Stimulated activated CD8-positive, alpha-beta memory T cell treated with anti-CD3 and anti-CD28 coated beads, Interleukin-7, amount 100 ng/mL, for 4 hours (primary cell): ENCODE measurements around the gene BTBD2.

Source experiments
- DNase-seq, 2 donors: peaks; one replicate each; pipeline ENCODE4 v3.0.0-alpha.2; 2020; ENCODE audit warnings: low read depth in 2 of 2

Gene BTBD2

GRCh38 chr19:1961000-1961883, 54.3 kb downstream of the BTBD2 start:
- DNase-seq, result no peak

- no peak for DNase-seq
These were observed 55.5 kb downstream of the BTBD2 start for GRCh38 chr19:1959928-1960589.

GRCh38 chr19:1957562-1958248, 57.8 kb downstream of the BTBD2 start:
- no peak for DNase-seq

DNA sequence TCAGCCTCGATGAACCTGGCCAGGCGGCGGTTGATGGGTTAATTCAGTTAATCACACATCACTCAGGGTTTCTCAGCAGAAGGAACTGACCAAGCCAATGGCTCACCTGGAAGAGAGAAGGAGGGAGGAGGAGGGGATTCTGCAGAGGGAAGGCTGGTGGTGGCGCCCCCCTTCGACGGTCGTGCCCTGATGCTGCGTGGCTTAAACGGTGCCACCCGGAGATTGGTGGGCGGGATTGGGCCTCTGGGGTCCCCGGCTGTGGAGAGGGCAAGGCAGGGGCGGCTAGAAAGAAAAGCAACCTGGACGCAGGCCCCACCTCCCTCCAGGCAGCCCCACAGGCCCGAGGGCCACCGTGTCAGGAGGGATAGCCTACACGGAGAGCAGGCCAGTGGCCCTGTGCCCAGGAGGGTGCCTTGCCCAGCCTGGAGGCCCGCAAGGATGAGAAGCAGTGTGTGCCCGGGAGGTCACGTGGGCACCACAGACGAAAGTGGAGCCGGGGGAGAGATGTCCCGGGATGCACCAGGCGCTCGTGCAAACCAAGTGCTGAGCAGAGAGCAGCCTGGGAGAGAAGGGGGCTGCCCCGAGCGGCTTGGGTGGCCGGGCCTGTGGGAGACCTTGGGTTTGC, 58.5 kb downstream of the BTBD2 start:
- no peak for DNase-seq

- no peak for DNase-seq
These were observed 59.4 kb downstream of the BTBD2 start for GRCh38 chr19:1956122-1956494.

- DNase-seq, result no peak
These were observed 60.1 kb downstream of the BTBD2 start for GRCh38 chr19:1955171-1956121.

DNA sequence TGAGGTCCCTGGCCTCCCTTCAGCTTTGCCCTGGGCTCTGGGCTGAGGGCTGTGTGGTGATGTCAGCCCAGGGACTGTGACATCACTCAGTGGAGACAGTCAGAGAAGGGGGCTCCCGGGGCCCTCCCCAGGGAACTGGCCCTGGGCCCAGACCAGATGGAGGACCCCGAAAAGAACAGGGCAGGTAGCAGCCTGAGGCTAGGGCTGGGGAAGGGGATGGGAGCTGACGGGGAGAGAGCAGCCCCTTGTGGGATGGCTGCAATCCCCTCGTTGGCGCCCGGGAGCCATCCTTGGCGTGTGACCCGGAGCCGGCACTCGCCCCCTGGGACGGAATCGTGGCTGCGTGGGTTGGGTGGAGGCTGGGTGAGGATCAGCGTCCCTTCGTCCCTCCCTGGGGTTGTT, 61.0 kb downstream of the BTBD2 start:
- no peak for DNase-seq

GRCh38 chr19:1953441-1954094, 61.9 kb downstream of the BTBD2 start:
- DNase-seq, result no peak

- DNase-seq, result no peak
These were observed 62.5 kb downstream of the BTBD2 start for GRCh38 chr19:1953037-1953436.

GRCh38 chr19:1952635-1953034, 62.9 kb downstream of the BTBD2 start:
- no peak for DNase-seq

DNA sequence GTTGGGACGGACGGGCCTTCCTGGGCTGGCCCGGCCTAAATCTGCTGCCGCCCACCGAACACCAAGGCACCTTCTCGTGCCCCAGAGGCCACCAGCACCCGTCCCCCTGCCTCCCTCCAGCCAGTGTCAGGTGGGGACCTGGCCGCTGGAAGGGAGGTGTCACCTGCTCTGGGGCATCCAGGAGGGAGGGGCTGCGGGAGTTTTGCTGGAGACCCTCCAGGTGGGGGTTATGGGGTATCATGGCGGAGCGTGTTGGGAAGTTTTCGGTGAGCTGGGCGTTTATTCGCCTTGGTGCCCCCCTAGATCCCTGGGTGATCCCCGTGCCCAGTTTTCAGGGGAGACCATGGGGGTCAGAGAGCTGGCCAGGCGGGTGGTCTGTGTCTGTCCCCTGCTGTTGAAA, 64.9 kb downstream of the BTBD2 start:
- DNase-seq, result no peak

GRCh38 chr19:1949304-1950101, 66.0 kb downstream of the BTBD2 start:
- no peak for DNase-seq

GRCh38 chr19:1947651-1948209, 67.8 kb downstream of the BTBD2 start:
- no peak for DNase-seq

GRCh38 chr19:1945899-1946298, 69.6 kb downstream of the BTBD2 start:
- DNase-seq, result no peak

- no peak for DNase-seq
These were observed 70.5 kb downstream of the BTBD2 start for GRCh38 chr19:1944916-1945561.

DNA sequence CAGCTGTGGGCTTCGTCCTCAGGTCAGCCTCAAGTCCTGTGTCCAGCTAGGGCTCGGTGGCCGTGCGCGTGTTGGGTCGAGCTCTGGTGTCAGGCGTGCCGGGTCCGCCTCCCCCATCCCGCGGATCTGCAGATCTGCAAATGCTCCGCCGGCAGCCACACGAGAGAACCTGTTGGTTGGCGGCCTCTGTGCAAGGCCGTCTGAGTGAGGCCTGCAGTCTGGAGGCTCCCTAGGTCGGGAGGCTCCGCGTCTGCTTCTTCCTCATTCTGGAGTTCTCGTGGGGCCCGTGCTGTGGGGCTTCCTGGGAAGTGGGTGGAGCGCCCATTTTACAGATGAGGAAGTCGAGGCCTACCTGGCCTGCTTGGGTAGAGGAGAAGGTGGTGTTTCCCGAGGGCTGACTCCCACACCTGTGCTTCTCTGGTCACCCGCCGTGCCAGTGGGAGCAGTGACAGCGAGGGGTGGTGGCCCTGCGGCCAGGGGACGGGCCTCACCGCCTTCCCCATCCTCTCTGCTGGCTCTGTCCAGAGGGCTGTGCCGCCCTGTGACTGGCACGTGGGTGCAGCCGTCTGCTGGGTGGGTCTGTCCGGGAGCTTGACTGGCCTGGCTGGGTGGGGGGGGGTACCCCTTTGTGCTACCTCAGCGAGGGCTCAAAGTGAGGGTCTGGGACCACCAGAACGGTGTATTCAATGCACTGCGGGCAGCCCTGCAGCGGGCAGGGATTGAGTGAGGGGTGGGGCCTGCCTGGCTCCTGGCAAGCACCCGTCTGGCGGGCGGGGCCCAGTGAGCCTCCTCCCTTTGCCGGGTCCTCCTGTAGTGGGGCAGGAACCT, 71.2 kb downstream of the BTBD2 start:
- no peak for DNase-seq

GRCh38 chr19:1943661-1944087, 71.8 kb downstream of the BTBD2 start:
- no peak for DNase-seq
